Uterus (tissue), 4 donors: ENCODE data around the gene SAP30BP. TPM values are rescaled to one million over a fixed set of nuclear protein-coding genes. Genes with fewer than 3 reads are reported as not detected.

Source experiments
- DNase-seq, 2 donors: peaks; one replicate each; pipeline ENCODE4 v3.0.0-alpha.2; 2019 to 2020
- H3K27ac ChIP-seq, 2 donors: fragments of 200-600 bp; sonication (generic); 1 replicate in 1 of 2; 2 replicates in 1 of 2; pipeline ENCODE4 v1.5.1; 2016 to 2018
- H3K27me3 ChIP-seq, 2 donors: fragments of 200-600 bp; sonication (generic); one replicate each; pipeline ENCODE4 v1.5.1; 2018 to 2019; ENCODE audit warnings: control low read depth in 1 of 2
- H3K36me3 ChIP-seq, 2 donors: fragments of 200-600 bp; sonication (generic); one replicate each; pipeline ENCODE4 v1.5.1; 2019; ENCODE audit warnings: control low read depth in 1 of 2
- H3K4me1 ChIP-seq, 2 donors: fragments of 200-600 bp; sonication (generic); one replicate each; pipeline ENCODE4 v1.5.1; 2018 to 2019; ENCODE audit warnings: control low read depth in 1 of 2
- H3K4me3 ChIP-seq, 2 donors: fragments of 200-600 bp; sonication (generic); 1 replicate in 1 of 2; 2 replicates in 1 of 2; pipeline ENCODE4 v1.5.1; 2018 to 2019; ENCODE audit warnings: mild to moderate bottlenecking in 1 of 2
- H3K9me3 ChIP-seq, 2 donors: fragments of 200-600 bp; sonication (generic); one replicate each; pipeline ENCODE4 v1.5.1; 2019; ENCODE audit warnings: control low read depth in 1 of 2
- POLR2A ChIP-seq, 2 donors: fragments of 450-650 bp; IDR thresholded peaks; one replicate each; pipeline ENCODE4 v1.6.1; 2016; ENCODE audit warnings: antibody characterized with exemption in 2 of 2, mild to moderate bottlenecking in 1 of 2, moderate library complexity in 1 of 2
- intact Hi-C: fragments of 100-400 bp; cut with DNase I; formaldehyde crosslinking; loops from one replicate; pipeline ENCODE4 v1.15.1; 2023; ENCODE audit warnings: low total_unique reads
- total RNA-seq, 4 donors: library from RNA; depleted of rRNA in 3 of 4; stranded (reverse); fragments of >200 nt in 3 of 4; gene quantifications; one replicate each; pipeline versions ENCODE4 v1.1.0 to v1.2.4, GENCODE V29; 2014 to 2023
- TF ChIP-seq, protein P1 (sequence below), 4 experiments: fragments of 200-600 bp in 2 of 4; fragments of 450-650 bp in 2 of 4; sonication (generic) in 2 of 4; IDR thresholded peaks; one replicate each; pipeline ENCODE4 v1.5.1; 2016 to 2019; ENCODE audit warnings: antibody characterized with exemption in 4 of 4, mild to moderate bottlenecking in 2 of 4, moderate library complexity in 1 of 4
- donor health status: DM: yes; HTN: yes; CAD: no.

Gene SAP30BP
- total RNA-seq, 4 donors from 2014 or later: 14.1 to 87.7 (median 64.7) TPM

DNA sequence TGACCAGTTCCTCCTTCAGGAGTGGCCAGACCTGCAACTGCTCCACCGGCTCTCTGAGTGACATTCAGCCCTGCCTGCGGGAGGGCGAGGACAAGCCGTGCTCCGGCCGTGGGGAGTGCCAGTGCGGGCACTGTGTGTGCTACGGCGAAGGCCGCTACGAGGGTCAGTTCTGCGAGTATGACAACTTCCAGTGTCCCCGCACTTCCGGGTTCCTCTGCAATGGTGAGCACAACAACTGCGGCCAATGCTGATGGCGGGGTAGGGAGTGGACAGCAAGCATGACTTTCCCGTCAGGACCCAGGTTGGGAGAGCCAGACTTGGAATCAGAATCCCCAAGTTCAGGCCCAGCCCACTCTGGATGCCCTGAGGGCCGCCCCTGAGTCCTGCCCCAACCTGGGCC is 66.3 kb downstream of the SAP30BP start:
- no peak for DNase-seq
- intact Hi-C loops: no loop called here
- H3K36me3 ChIP-seq: no peaks in the 10 kb centered on the region
- H3K4me3 ChIP-seq: no peak overlapping the region
- H3K4me1 ChIP-seq: no peaks in the 10 kb centered on the region
- H3K27ac ChIP-seq: no peak overlapping the region
- H3K9me3 ChIP-seq: no peaks in the 10 kb centered on the region
- H3K27me3 ChIP-seq: no peaks in the 10 kb centered on the region
- TF ChIP-seq POLR2A (IDR thresholded peaks at IDR 0.05): no peak
- TF ChIP-seq, protein P1, sequence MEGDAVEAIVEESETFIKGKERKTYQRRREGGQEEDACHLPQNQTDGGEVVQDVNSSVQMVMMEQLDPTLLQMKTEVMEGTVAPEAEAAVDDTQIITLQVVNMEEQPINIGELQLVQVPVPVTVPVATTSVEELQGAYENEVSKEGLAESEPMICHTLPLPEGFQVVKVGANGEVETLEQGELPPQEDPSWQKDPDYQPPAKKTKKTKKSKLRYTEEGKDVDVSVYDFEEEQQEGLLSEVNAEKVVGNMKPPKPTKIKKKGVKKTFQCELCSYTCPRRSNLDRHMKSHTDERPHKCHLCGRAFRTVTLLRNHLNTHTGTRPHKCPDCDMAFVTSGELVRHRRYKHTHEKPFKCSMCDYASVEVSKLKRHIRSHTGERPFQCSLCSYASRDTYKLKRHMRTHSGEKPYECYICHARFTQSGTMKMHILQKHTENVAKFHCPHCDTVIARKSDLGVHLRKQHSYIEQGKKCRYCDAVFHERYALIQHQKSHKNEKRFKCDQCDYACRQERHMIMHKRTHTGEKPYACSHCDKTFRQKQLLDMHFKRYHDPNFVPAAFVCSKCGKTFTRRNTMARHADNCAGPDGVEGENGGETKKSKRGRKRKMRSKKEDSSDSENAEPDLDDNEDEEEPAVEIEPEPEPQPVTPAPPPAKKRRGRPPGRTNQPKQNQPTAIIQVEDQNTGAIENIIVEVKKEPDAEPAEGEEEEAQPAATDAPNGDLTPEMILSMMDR (IDR thresholded peaks at IDR 0.05): no peak

DNA sequence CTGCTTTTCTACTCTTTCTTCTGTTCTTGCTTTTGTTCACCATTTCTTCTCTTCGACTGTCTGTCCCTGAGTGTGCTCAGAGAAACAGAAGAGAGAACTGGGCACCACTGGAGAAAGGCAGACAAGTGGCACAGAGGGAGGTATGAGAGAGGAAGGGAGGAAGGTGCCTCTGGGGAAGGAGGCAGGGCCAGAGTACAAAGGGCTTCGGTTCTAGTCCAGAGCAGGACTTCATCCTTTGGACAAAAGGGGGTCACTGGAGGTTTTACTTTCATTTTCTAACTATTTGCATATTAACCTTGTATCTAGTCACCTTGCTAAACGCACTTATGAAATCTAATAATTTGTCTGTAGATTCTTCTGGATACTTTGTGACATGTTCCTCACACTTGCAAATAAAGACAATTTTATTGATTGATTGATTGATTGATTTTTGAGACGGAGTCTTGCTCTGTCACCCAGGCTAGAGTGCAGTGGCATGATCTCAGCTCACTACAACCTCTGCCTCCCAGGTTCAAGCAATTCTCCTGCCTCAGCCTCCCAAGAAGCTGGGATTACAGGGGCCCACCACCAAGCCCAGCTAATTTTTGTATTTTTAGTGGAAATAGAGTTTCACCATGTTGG is 67.6 kb downstream of the SAP30BP start:
- Histone ChIP-seq H3K4me3 (no peak overlapping the region), H3K27ac (no peak overlapping the region), H3K36me3 (no peaks in the 10 kb centered on the region), H3K4me1 (no peaks in the 10 kb centered on the region), H3K9me3 (no peaks in the 10 kb centered on the region), H3K27me3 (no peaks in the 10 kb centered on the region)
- DNase-seq: no peak
- intact Hi-C loops: no loop called here
- TF ChIP-seq, protein P1 (IDR thresholded peaks at IDR 0.05): no peak
- no peak for TF ChIP-seq POLR2A (IDR thresholded peaks at IDR 0.05)

DNA sequence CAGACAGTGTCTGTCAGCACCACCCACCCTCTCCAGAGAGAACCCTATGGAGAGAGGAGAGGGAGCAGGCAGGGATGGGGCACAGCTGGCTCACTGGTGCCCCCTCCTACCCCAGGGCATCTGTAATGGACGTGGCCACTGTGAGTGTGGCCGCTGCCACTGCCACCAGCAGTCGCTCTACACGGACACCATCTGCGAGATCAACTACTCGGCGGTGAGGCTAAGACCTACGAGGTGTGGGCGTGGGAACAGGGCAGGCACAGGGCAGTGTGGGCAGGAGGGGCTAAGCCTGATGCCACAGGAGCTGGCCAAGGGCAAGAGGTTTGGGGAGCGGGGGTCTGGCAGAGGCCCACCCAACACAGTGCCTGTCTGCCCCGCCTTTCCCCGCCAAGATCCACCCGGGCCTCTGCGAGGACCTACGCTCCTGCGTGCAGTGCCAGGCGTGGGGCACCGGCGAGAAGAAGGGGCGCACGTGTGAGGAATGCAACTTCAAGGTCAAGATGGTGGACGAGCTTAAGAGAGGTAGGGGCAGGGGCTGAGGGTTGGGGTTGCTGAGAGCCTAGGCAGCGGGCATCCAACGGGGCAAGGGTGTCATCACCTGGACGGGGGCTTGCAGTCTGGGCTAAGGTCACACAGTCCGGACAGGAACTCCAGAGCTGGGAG is 69.2 kb downstream of the SAP30BP start:
- no peaks in the 10 kb centered on the region for H3K4me1 ChIP-seq

DNA sequence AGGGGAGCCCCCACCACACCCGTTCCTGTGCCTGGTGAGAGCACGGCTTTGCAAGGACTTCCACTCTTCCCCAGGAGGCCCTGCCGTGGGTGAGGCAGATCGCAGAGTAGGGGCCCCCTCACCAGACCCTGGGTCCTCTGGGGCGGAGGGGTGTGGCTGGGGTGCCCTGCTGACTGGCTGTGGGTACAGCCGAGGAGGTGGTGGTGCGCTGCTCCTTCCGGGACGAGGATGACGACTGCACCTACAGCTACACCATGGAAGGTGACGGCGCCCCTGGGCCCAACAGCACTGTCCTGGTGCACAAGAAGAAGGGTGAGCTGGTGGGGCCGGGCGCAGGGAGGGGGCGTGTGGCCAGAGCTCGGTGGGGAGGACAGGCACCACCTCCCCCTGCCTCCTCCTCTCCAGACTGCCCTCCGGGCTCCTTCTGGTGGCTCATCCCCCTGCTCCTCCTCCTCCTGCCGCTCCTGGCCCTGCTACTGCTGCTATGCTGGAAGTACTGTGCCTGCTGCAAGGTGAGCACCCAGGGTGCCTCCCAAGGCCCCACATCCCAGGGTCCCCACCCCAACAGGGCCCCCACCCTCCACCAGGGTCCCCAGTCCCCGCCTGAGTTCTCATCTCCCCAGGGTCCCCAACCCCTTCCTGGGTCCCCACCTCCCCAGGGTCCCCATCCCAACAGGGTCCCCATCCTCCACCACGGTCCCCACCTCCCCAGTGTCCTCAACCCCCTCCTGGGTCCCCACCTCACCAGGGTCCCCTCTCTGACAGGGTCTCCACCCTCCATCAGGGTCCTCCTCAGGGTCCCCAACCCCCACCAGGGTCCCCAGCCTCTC is 70.2 kb downstream of the SAP30BP start:
- intact Hi-C loops: no loop called here
- no peak overlapping the region for H3K4me3 ChIP-seq
- no peaks in the 10 kb centered on the region for H3K36me3 ChIP-seq
- no peak overlapping the region for H3K27ac ChIP-seq
- DNase-seq: no peak
- no peaks in the 10 kb centered on the region for H3K9me3 ChIP-seq
- H3K27me3 ChIP-seq: no peaks in the 10 kb centered on the region
- TF ChIP-seq POLR2A (IDR thresholded peaks at IDR 0.05): no peak
- TF ChIP-seq, protein P1 (IDR thresholded peaks at IDR 0.05): no peak
- no peaks in the 10 kb centered on the region for H3K4me1 ChIP-seq

More for the DNA sequence above, 69.2 kb downstream of the SAP30BP start:
- Histone ChIP-seq H3K27ac (no peak overlapping the region), H3K27me3 (no peaks in the 10 kb centered on the region), H3K9me3 (no peaks in the 10 kb centered on the region), H3K4me3 (no peak overlapping the region), H3K36me3 (no peaks in the 10 kb centered on the region)
- intact Hi-C loops: no loop called here
- DNase-seq: no peak
- TF ChIP-seq, protein P1 (IDR thresholded peaks at IDR 0.05): no peak
